ENCODE results near the gene CRYBA1.
A peak's percentile ranks its signal among the peaks of the same experiment; 100 is the strongest.
"Not testable (repeated sequence)": the region's sequence is repeated elsewhere in the genome, so short reads cannot be mapped to it uniquely, and the experiment has no call there.

The CRYBA1 gene

GRCh38 chr17:29246628-29247027, at the start of gene CRYBA1:
Gene CRYBA1, plus strand, starts transcription at chr17:29246859. Its CDS starts 5 bp downstream, at chr17:29246864.
- no peak for DNase-seq

- DNase-seq = no peak
Observed at GRCh38 chr17:29197516-29198272, 49.0 kb upstream of the CRYBA1 start.

- DNase-seq = not testable (repeated sequence)
Observed at GRCh38 chr17:29204068-29204804, 42.4 kb upstream of the CRYBA1 start.

DNA sequence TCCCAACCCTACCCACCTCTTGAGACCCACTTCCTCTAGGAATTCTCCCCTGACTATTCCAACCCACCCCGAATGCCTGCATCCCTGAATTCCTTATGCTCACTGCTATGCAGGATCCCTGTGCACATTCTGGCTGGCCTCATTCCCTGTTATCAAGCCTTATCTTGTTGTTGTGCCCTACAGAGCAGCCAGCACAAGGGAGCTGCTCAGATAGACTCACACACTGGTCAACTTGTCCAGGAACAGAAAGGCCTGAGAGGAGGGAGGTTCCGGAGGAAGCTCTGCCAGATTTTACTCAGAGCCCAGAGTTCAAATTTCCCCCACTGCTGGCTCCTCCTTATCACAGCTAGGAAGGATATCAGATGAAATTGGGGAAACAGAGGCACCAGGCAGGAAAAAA, 41.6 kb upstream of the CRYBA1 start:
- DNase-seq = no peak

DNA sequence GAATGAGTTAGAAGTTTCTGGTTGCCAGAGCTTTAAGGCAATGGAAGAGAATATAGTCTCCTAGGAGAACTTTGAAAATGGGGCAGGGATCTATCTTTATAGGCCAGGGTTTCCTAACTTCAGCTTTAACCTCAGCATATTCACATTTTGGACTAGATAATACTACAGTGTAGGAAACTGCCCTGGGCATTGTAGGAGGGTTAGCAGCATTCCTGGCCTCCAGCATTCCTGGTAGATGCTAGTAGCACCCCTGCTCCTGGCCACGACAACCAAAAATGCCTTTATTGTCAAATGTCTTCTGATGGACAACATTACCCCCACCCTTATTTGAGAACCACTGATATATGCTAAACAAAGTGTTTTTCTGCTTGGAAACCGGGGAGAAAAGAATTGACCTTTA, 38.7 kb upstream of the CRYBA1 start:
- no peak for DNase-seq

DNA sequence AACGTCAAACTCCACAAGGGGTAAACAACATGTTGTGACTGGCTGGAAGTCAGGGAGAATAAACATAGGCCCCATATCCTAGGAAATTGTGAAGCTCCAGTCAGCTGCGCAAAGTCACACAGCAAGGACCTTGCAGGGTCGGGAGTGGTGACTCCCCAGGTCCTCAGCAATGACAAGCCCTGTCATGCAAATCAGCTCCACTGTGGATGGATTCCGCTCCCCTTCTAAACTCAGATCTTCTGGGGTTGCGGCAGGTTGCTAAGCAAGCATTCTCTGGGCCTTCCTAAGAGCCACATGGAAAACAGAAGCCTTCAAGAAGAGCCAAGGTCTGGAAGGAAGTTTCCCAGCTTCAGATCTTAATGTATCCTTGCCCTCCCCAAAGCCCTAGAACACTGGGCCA, 37.6 kb upstream of the CRYBA1 start:
- no peak for DNase-seq

GRCh38 chr17:29210879-29211278, 35.8 kb upstream of the CRYBA1 start:
- no peak for DNase-seq

DNA sequence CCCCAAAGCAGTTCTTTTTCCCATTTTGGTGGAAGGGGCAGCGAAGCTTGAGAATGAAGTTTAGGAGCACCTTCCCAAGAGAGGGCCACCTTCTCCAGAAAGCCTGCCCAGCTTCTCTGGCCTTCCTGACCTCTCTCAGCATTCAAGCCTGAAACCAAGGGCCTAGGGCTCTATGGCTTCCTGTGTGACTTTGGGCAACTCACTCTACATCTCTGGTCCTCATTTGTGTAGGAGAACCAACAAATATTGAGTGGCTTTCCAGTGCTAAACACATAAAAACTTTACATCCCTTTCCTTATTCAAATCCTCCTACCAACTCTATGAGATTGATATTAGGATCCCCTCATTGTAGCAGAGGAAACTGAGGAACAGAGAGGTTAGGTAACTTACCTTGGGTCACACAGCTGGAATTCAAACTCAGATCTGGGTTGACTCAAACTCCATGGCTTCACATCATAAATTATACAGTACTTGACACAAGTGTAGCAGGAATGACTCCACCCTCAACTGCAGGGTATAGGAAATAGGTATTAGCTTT, 34.5 kb upstream of the CRYBA1 start:
- no peak for DNase-seq

DNA sequence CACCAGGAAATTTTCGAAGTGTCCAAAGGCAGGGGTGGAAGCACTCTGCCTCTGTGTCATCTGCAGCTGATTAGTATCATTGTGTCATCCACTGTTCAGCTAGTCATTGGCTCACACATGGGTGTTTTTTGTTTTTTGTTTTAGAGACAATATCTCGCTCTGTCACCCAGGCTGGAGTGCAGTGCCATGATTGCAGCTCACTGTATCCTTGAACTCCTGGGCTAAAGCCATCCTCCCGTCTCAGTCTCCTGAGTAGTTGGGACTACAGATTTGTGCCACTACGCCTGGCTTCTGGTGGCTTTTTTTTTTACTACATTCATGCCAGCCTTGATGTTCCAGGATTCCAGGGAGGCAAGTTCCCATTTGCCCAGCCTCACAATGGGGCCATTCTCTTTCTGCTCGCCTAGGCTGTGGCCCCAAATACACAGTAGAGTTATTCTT, 34.0 kb upstream of the CRYBA1 start:
- no peak for DNase-seq

GRCh38 chr17:29214215-29215146, 32.2 kb upstream of the CRYBA1 start:
- no peak for DNase-seq

DNA sequence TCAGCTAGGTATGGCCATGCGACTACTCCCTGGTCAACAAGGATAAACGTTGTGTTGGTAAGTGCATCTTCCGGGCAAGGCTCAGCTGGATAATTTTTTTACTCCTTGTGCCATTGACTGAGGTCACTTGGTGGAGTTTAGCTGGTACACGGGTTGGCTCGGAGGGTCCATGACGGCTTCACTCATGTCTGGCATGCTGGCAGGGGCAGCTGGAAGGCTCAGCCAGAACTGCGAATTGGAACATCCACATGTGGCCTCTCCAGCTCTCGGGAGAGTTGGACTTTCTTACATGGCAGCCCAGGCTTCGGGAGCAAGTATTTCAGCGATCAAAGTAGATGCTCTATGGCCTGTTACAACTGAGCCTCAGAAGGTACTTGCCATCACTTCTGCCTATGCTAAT, 31.5 kb upstream of the CRYBA1 start:
- DNase-seq = no peak

DNA sequence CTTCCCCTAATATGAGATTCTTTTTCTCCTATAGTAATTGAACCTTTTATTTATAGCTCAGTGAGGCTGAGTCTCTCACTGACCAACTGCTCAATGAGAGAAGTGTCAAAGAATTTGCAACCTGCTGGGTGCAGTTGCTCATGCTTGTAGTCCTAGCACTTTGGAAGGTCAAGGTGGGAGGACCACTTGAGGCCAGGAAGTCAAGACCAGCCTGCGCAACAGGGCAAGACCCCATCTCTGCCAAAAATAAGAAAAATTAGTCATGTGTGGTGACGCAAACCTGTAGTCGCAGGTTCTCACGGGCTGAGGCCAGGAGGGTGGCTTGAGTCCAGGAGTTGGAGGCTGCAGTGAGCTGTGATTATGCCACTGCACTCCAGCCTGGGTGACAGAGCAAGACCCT, 30.9 kb upstream of the CRYBA1 start:
- DNase-seq = no peak

DNA sequence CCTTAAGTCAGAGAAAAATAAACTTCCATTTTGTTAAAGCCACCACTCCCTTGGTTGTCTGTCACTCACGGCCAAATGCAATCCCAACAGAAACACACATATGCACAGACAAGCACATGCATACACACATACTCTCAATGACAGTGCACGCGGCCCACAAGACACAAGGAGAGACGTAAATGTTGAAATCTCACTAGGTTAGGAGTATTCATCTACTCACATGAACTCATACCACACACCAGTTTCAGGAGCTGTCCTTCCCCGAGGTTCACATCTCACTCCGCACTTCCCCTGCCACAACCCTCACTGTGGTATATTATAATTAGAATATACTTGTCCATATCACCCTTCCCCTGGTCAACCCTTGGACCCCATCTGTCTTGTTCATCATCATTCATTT, 30.5 kb upstream of the CRYBA1 start:
- no peak for DNase-seq

- no peak for DNase-seq
Observed at GRCh38 chr17:29216856-29217255, 29.8 kb upstream of the CRYBA1 start.

- DNase-seq = peak; percentile 73
Observed at GRCh38 chr17:29219378-29220047, 27.1 kb upstream of the CRYBA1 start.

GRCh38 chr17:29221338-29221737, 25.3 kb upstream of the CRYBA1 start:
- DNase-seq = not testable (repeated sequence)

DNA sequence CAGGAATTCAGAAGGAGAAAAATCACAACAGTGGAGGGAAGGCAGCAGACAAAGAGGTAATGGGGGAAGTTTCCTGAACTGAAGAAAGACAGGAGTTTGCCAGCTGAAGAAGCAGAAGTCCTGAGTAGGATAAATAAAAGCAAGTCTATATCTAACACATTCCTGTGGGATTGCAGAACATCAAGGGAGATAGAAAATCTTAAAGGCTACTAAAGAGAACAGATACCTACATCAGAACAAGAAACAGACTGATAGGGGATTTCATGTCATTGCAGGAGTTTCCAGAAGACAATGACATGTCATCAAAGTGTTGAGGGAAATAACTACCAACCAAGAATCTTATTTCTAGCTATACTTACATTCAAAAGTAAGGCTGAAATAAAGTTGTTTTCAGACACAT, 21.3 kb upstream of the CRYBA1 start:
- DNase-seq = no peak

DNA sequence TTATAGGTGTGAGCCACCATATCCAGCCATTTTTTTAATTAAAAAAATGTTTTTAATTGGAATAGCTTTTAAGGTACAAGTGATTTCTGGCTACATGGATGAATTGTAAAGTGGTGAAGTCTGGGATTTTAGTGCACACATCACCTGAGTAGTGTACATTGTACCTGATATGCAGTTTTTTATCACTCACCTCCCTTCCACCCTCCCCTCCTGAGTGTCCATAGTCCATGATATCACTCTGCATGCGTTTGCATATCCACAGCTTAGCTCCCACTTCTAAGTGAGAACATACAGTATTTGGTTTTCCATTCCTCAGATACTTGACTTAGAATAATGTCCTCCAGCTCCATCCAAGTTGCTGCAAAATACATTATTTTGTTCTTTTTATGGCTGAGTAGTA, 13.4 kb upstream of the CRYBA1 start:
- no peak for DNase-seq

- not testable (repeated sequence) for DNase-seq
Observed at GRCh38 chr17:29234972-29235371, 11.7 kb upstream of the CRYBA1 start.

DNA sequence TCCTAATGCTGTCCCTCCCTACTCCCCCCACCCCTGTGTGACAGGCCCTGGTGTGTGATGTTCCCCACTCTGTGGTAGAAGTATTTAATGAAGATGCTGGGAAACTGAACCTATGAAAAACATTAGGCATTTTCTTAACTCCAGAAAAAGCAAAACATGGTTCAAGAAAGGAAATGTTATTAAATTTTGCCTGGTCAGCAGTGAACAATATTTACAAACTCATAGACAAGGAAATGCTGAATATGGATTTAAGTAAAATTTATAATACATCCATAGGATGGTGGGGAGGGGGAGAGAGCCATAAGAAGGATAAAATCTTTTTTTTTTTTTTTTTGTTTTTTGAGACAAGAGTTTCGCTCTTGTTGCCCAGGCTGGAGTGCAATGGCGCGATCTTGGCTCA, 10.8 kb upstream of the CRYBA1 start:
- DNase-seq = no peak

GRCh38 chr17:29237476-29238132, 9.1 kb upstream of the CRYBA1 start:
- DNase-seq = no peak
